ENCODE data around the gene NFATC1.

NFATC1 gene

GRCh38 chr18:79578396-79579260, 182.9 kb downstream of the NFATC1 start:
- no peak for DNase-seq

Data from stimulated activated CD4-positive, alpha-beta T cell treated with anti-CD3 and anti-CD28 coated beads, Interleukin-4, amount 100 ng/mL, for 4 hours (primary cell).